GM12878 (cell line): Measurements from ENCODE around the gene CPLX4. TPM values are rescaled to one million over a fixed set of nuclear protein-coding genes. Genes with fewer than 3 reads are reported as not detected.

ENCODE experiments used
- ATAC-seq: fragments of 200-7000 bp; cut with Tn5 transposase; 3 replicates; pipeline ENCODE4 v1.9.1; 2020; ENCODE audit warnings: mild to moderate bottlenecking, moderate library complexity
- BruUV-seq: library from RNA; stranded (reverse); fragments of 400-500 nt; replicated peaks from 2 replicates; lab custom pipeline; 2021; lab: Mats Ljungman, UMichigan
- CTCF ChIA-PET: fragments of 300-600 bp; sonication (Branson Sonifier 250); formaldehyde crosslinking; extraction: SDS; loops from one replicate; lab custom pipeline; 2021; ENCODE audit warnings: inconsistent platforms; lab: Yijun Ruan, JAX
- POLR2A ChIA-PET: fragments of 350-600 bp; formaldehyde crosslinking; extraction: SDS; loops from one replicate; lab custom pipeline; 2021; ENCODE audit warnings: inconsistent platforms; lab: Charles Lee
- RAD21 ChIA-PET: fragments of 300-600 bp; sonication (Branson Sonifier 250); formaldehyde crosslinking; loops from one replicate; lab custom pipeline; 2023; ENCODE audit warnings: antibody characterized with exemption; ENCODE audit not compliant: unreplicated experiment; lab: Charles Lee
- SMC1A ChIA-PET: fragments of 300-600 bp; sonication (Branson Sonifier 250); formaldehyde crosslinking; loops from one replicate; lab custom pipeline; 2023; ENCODE audit not compliant: unreplicated experiment, uncharacterized antibody; lab: Charles Lee
- DNase-seq: peaks from one replicate; pipeline ENCODE4 v3.0.0-alpha.2; 2011; ENCODE audit warnings: low read depth, low spot score
- FAIRE-seq: peaks from 3 replicates; lab custom pipeline; 2011; peaks lifted over from hg19 to GRCh38; lab: Jason Lieb, UNC
- H2AFZ ChIP-seq: 2 replicates; pipeline ENCODE4 v1.6.0; 2011; ENCODE audit warnings: low read depth, low read length, control low read depth; ENCODE audit not compliant: control insufficient read depth
- H3K27ac ChIP-seq: 2 replicates; pipeline ENCODE4 v1.5.1; 2011; ENCODE audit warnings: control low read depth; ENCODE audit not compliant: control insufficient read depth, insufficient read depth
- H3K27me3 ChIP-seq, 2 experiments: replicated peaks in 1 of 2; 2 replicates each; pipeline versions ENCODE4 v1.6.0 to v1.6.1; 2011; ENCODE audit warnings: low read length in 1 of 2; ENCODE audit not compliant: control insufficient read depth in 2 of 2, insufficient read depth in 2 of 2
- H3K36me3 ChIP-seq, 2 experiments: 2 replicates each; pipeline ENCODE4 v1.5.1; 2011; ENCODE audit warnings: low read length in 1 of 2; ENCODE audit not compliant: control insufficient read depth in 2 of 2, insufficient read depth in 2 of 2
- H3K4me1 ChIP-seq: 2 replicates; pipeline ENCODE4 v1.6.1; 2011; ENCODE audit warnings: mild to moderate bottlenecking, low read length, moderate library complexity, mixed read lengths; ENCODE audit not compliant: control insufficient read depth, insufficient read depth
- H3K4me2 ChIP-seq: 2 replicates; pipeline ENCODE4 v1.6.0; 2011; ENCODE audit warnings: control low read depth; ENCODE audit not compliant: control insufficient read depth, insufficient read depth
- H3K4me3 ChIP-seq: fragments of 200-600 bp; sonication (generic); 2 replicates; pipeline ENCODE4 v1.5.1; 2016
- H3K79me2 ChIP-seq: 2 replicates; pipeline ENCODE4 v1.6.0; 2011; ENCODE audit warnings: low read length; ENCODE audit not compliant: control insufficient read depth, insufficient read depth
- H3K9ac ChIP-seq: 2 replicates; pipeline ENCODE4 v1.8.0; 2011; ENCODE audit warnings: low read length, control low read depth, mixed read lengths; ENCODE audit not compliant: control insufficient read depth, insufficient read depth
- H3K9me3 ChIP-seq: replicated peaks from 3 replicates; pipeline ENCODE4 v1.5.1; 2011; ENCODE audit warnings: mild to moderate bottlenecking, low read length; ENCODE audit not compliant: control insufficient read depth, insufficient read depth
- H4K20me1 ChIP-seq: 2 replicates; pipeline ENCODE4 v1.6.0; 2011; ENCODE audit not compliant: control insufficient read depth, insufficient read depth
- CEBPB ChIP-seq, 2 experiments: fragments of 150-350 bp in 1 of 2; IDR thresholded peaks; 2 replicates each; pipeline ENCODE4 v1.6.1; 2012 to 2014; ENCODE audit warnings: low read depth in 2 of 2, low read length in 2 of 2, borderline replicate concordance in 1 of 2, inconsistent platforms in 1 of 2
- CTCF ChIP-seq, 3 experiments: IDR thresholded peaks in 2 of 3; conservative IDR thresholded peaks in 1 of 3; 2 replicates each; pipeline ENCODE4 v1.5.1; 2011; ENCODE audit warnings: low read depth in 3 of 3, low read length in 3 of 3, mild to moderate bottlenecking in 3 of 3, control low read depth in 2 of 3, moderate library complexity in 2 of 3, inconsistent platforms in 1 of 3, mixed read lengths in 1 of 3; ENCODE audit not compliant: control insufficient read depth in 2 of 3, insufficient read depth in 1 of 3; ENCODE audit errors: extremely low read depth in 1 of 3
- PKNOX1 ChIP-seq: fragments of 450-650 bp; IDR thresholded peaks from 2 replicates; pipeline ENCODE4 v1.6.1; 2016; ENCODE audit warnings: mild to moderate bottlenecking
- PRDM15 ChIP-seq: fragments of 450-650 bp; formaldehyde crosslinking; IDR thresholded peaks from 2 replicates; pipeline ENCODE4 v1.4.0; 2020; ENCODE audit warnings: mild to moderate bottlenecking, moderate library complexity
- RELA ChIP-seq: fragments of 450-650 bp; IDR thresholded peaks from 2 replicates; pipeline ENCODE4 v1.8.0; 2014; ENCODE audit warnings: borderline replicate concordance; ENCODE audit not compliant: partially characterized antibody
- SIX5 ChIP-seq: IDR thresholded peaks from 2 replicates; pipeline ENCODE4 v1.6.1; 2011; ENCODE audit warnings: mild to moderate bottlenecking, low read depth, low read length, moderate library complexity; ENCODE audit not compliant: severe bottlenecking
- SRF ChIP-seq, 2 experiments: IDR thresholded peaks; 2 replicates each; pipeline ENCODE4 v1.6.1; 2011; ENCODE audit warnings: low read depth in 2 of 2, low read length in 2 of 2, mild to moderate bottlenecking in 1 of 2, moderate library complexity in 1 of 2
- ZZZ3 ChIP-seq: IDR thresholded peaks from 2 replicates; pipeline ENCODE4 v1.6.1; 2011; ENCODE audit warnings: low read depth; ENCODE audit not compliant: control insufficient read depth, insufficient read length
- WGBS: methylation state at CpG from one replicate; pipeline ENCODE4 v1.1.6; 2016; ENCODE audit warnings: low lambda C conversion rate; ENCODE audit not compliant: insufficient replicate concordance, insufficient coverage; ENCODE audit errors: missing lambda C conversion rate; 5-methylcytosine and 5-hydroxymethylcytosine counted together
- in situ Hi-C: fragments of 300-500 bp; cut with MboI; formaldehyde crosslinking; loops from 9 replicates; pipeline ENCODE4 v1.14.3; 2018; ENCODE audit warnings: mixed read lengths
- intact Hi-C: fragments of 100-400 bp; cut with micrococcal nuclease; formaldehyde crosslinking; loops from one replicate; pipeline ENCODE4 v1.14.2; 2022; ENCODE audit not compliant: unreplicated experiment
- polyA plus RNA-seq, 11 experiments: library from polyadenylated mRNA; depleted of rRNA in 4 of 11; unstranded in 6 of 11; stranded (reverse) in 5 of 11; fragments of >200 nt; fragmentation: Nextera tagmentation in 4 of 11; fragmentation: Illumina TruSeq in 1 of 11; extraction: Ambion mirVana in 4 of 11; extraction: Trizol in 1 of 11; gene quantifications; 1 replicate in 1 of 11; 2 replicates in 10 of 11; pipeline versions ENCODE4 v1.2.1 to v1.2.3, GENCODE V29; 2011 to 2016; ENCODE audit warnings: inconsistent platforms in 2 of 11, missing spikeins in 2 of 11, low read depth in 1 of 11
- total RNA-seq, 4 experiments: library from RNA; depleted of rRNA in 3 of 4; stranded (reverse); fragments of >200 nt in 3 of 4; fragmentation: Illumina TruSeq in 1 of 4; extraction: Trizol in 1 of 4; gene quantifications; 2 replicates each; pipeline versions ENCODE4 v1.2.1 to v1.2.3, GENCODE V29; 2013 to 2021

CPLX4 gene
- total and polyA plus RNA-seq, 10 of the 15 experiments (the other 5 are each of a cell fraction or from before 2014, with no cell fraction given) = not detected

GRCh38 chr18:59311631-59312030 lies 6.8 kb downstream of the CPLX4 start:
- DNase-seq = no peak
- Histone ChIP-seq H3K36me3 (no peaks in the 10 kb centered on the region), H2AFZ (no peak overlapping the region), H3K4me1 (no peaks in the 10 kb centered on the region), H3K27me3 (peaks cover 0 to 4% of the 10 kb centered on the region in 2 experiments; a peak in 1 of 4 replicates), H3K9me3 (no peaks in the 10 kb centered on the region), H3K9ac (no peak overlapping the region), H3K79me2 (no peaks in the 10 kb centered on the region), H3K27ac (no peak overlapping the region), H3K4me2 (no peak overlapping the region), H3K4me3 (no peak overlapping the region), H4K20me1 (no peaks in the 10 kb centered on the region)
- SMC1A ChIA-PET = interaction anchor here (0.8 to 5.2 kb wide), 2 partner anchors 22 to 89 kb away, joined by 3 to 72 read pairs; no protein-coding TSS in a partner anchor
- no peak for TF ChIP-seq PKNOX1
- TF ChIP-seq CEBPB (IDR thresholded peaks at IDR 0.05; ENCODE audit: borderline replicate concordance in 1 of 2, low read depth in 2 of 2, low read length in 2 of 2) = no peak
- no peak for TF ChIP-seq SIX5
- intact Hi-C loops (no loop called here), in situ Hi-C loops (loop anchor here (5.0 kb wide), 1 partner anchor 81 kb away; no protein-coding TSS in a partner anchor)
- ATAC-seq = no peak
- WGBS = 36% methylated on average over 7 of the region's 7 CpGs
- BruUV-seq = no TSS peak
- RAD21 ChIA-PET = no interaction called here
- POLR2A ChIA-PET = no interaction called here
- no peak for FAIRE-seq
- CTCF ChIA-PET = interaction anchor here (1.3 to 10.6 kb wide), 2 partner anchors 40 to 90 kb away, joined by 4 to 165 read pairs; no protein-coding TSS in a partner anchor

- POLR2A ChIA-PET = no interaction called here
- SMC1A ChIA-PET = interaction anchor here (0.7 to 5.2 kb wide), 6 partner anchors 47 to 196 kb away, joined by 3 to 72 read pairs (median 4); no protein-coding TSS in a partner anchor
- WGBS = 29% methylated on average over 5 of the region's 5 CpGs
- in situ Hi-C loops (no loop called here), intact Hi-C loops (loop anchor here (1.0 to 2.0 kb wide), 2 partner anchors 60 to 94 kb away; no protein-coding TSS in a partner anchor)
- CTCF ChIA-PET = interaction anchor here (0.7 to 10.6 kb wide), 14 partner anchors 8 to 515 kb away, joined by 3 to 165 read pairs (median 4); partner anchors contain the start of gene CPLX4
- H4K20me1 ChIP-seq = no peaks in the 10 kb centered on the region
- DNase-seq (no peak), FAIRE-seq (peak; percentile 81), ATAC-seq (no peak)
- H3K79me2 ChIP-seq = no peaks in the 10 kb centered on the region
- H3K4me3 ChIP-seq = peak overlapping the region; percentile 55; the same call in 1 of the 2 replicates
- H3K9me3 ChIP-seq = no peaks in the 10 kb centered on the region
- H3K36me3 ChIP-seq = no peaks in the 10 kb centered on the region
- no peak overlapping the region for H3K27ac ChIP-seq
- no peaks in the 10 kb centered on the region for H3K4me1 ChIP-seq
- RAD21 ChIA-PET = interaction anchor here (0.7 to 4.8 kb wide), 2 partner anchors 25 to 93 kb away, joined by 3 to 46 read pairs; no protein-coding TSS in a partner anchor
- BruUV-seq = no TSS peak
- peaks cover 3 to 4% of the 10 kb centered on the region in 2 experiments; a peak in 2 of 4 replicates for H3K27me3 ChIP-seq
- peak overlapping the region; percentile 75; the same call in 1 of the 2 replicates for H2AFZ ChIP-seq
- H3K4me2 ChIP-seq = peak overlapping the region; percentile 72
- no peak overlapping the region for H3K9ac ChIP-seq
- TF ChIP-seq SRF (IDR thresholded peaks at IDR 0.05; ENCODE audit: low read depth in 2 of 2, low read length in 2 of 2) = no peak
- no peak for TF ChIP-seq RELA
- no peak for TF ChIP-seq CTCF (IDR thresholded peaks at IDR 0.05 in 2 of 3, conservative IDR thresholded peaks at IDR 0.05 in 1 of 3; ENCODE audit: control insufficient read depth in 2 of 3, extremely low read depth in 1 of 3, insufficient read depth in 1 of 3, low read depth in 3 of 3, low read length in 3 of 3)
- TF ChIP-seq PRDM15 (CRISPR knock-in tag) = no peak
- no peak for TF ChIP-seq ZZZ3
These were observed 9.6 kb downstream of the CPLX4 start for GRCh38 chr18:59308938-59309260.
